Brain microvascular endothelial cell (primary cell): Measurements from ENCODE around the gene TULP4.

Source experiments
- DNase-seq: peaks from one replicate; pipeline ENCODE4 v3.0.0-alpha.2; 2020
- H3K27ac ChIP-seq: fragments of 250-450 bp; sonication (Bioruptor Pico); 2 replicates; pipeline ENCODE4 v1.5.1; 2020; ENCODE audit warnings: mild to moderate bottlenecking, moderate library complexity
- H3K27me3 ChIP-seq: fragments of 250-450 bp; sonication (Bioruptor Pico); replicated peaks from 2 replicates; pipeline ENCODE4 v1.5.1; 2020; ENCODE audit warnings: mild to moderate bottlenecking
- H3K36me3 ChIP-seq: fragments of 250-450 bp; sonication (Bioruptor Pico); replicated peaks from 2 replicates; pipeline ENCODE4 v1.5.1; 2020; ENCODE audit warnings: mild to moderate bottlenecking
- H3K4me3 ChIP-seq: 2 replicates; pipeline ENCODE4 v1.5.1; 2011; ENCODE audit warnings: low read depth, mild to moderate bottlenecking, control low read depth, low read length, moderate library complexity
- CTCF ChIP-seq: IDR thresholded peaks from 2 replicates; pipeline ENCODE4 v1.5.1; 2011; ENCODE audit warnings: low read depth, mild to moderate bottlenecking, moderate library complexity, low read length, control low read depth, inconsistent platforms; ENCODE audit errors: missing control alignments
- in situ Hi-C: cut with HindIII; loops from 2 replicates; pipeline ENCODE4 v1.10.0; 2017; ENCODE audit warnings: low sequenced_read_pairs, low pct_ligation_motif_present

Gene TULP4

GRCh38 chr6:158361961-158362669 is 49.9 kb downstream of the TULP4 start:
- no peak for DNase-seq
- H3K27me3 ChIP-seq = no peaks in the 10 kb centered on the region
- no peak overlapping the region for H3K4me3 ChIP-seq
- H3K27ac ChIP-seq = no peak overlapping the region
- no peak for TF ChIP-seq CTCF
- no peaks in the 10 kb centered on the region for H3K36me3 ChIP-seq
- in situ Hi-C loops = no loop called here

GRCh38 chr6:158366363-158366762 is 54.1 kb downstream of the TULP4 start:
- no peaks in the 10 kb centered on the region for H3K27me3 ChIP-seq
- H3K4me3 ChIP-seq = no peak overlapping the region
- no peaks in the 10 kb centered on the region for H3K36me3 ChIP-seq
- in situ Hi-C loops = no loop called here
- TF ChIP-seq CTCF = no peak
- H3K27ac ChIP-seq = no peak overlapping the region
- DNase-seq = no peak

GRCh38 chr6:158367816-158368215 is 55.6 kb downstream of the TULP4 start:
- in situ Hi-C loops = no loop called here
- H3K27me3 ChIP-seq = no peaks in the 10 kb centered on the region
- no peaks in the 10 kb centered on the region for H3K36me3 ChIP-seq
- H3K27ac ChIP-seq = no peak overlapping the region
- TF ChIP-seq CTCF = no peak
- no peak for DNase-seq
- H3K4me3 ChIP-seq = no peak overlapping the region

GRCh38 chr6:158369241-158369640 is 57.0 kb downstream of the TULP4 start:
- no peak for TF ChIP-seq CTCF
- Histone ChIP-seq H3K27me3 (no peaks in the 10 kb centered on the region), H3K36me3 (no peaks in the 10 kb centered on the region), H3K4me3 (no peak overlapping the region), H3K27ac (no peak overlapping the region)
- DNase-seq = no peak
- in situ Hi-C loops = no loop called here

- Histone ChIP-seq H3K27ac (no peak overlapping the region), H3K4me3 (no peak overlapping the region), H3K36me3 (no peaks in the 10 kb centered on the region), H3K27me3 (no peaks in the 10 kb centered on the region)
- TF ChIP-seq CTCF = no peak
- in situ Hi-C loops = no loop called here
- DNase-seq = no peak
Observed at GRCh38 chr6:158370805-158371204, 58.5 kb downstream of the TULP4 start.

GRCh38 chr6:158371261-158371660 is 59.0 kb downstream of the TULP4 start:
- no peak for TF ChIP-seq CTCF
- H3K27ac ChIP-seq = no peak overlapping the region
- no peaks in the 10 kb centered on the region for H3K36me3 ChIP-seq
- no peak for DNase-seq
- H3K4me3 ChIP-seq = no peak overlapping the region
- no peaks in the 10 kb centered on the region for H3K27me3 ChIP-seq
- in situ Hi-C loops = no loop called here
